HepG2 (cell line): ENCODE measurements around the gene AMBRA1. TPM values are rescaled to one million over a fixed set of nuclear protein-coding genes. Genes with fewer than 3 reads are reported as not detected.
A peak's percentile ranks its signal among the peaks of the same experiment; 100 is the strongest.

ENCODE experiments used
- CHD2 ChIP-seq: IDR thresholded peaks from 2 replicates; pipeline ENCODE4 v1.6.1; 2011; ENCODE audit warnings: low read depth, low read length, improper control_type of control experiment
- HNF4A ChIP-seq: sonication (generic); formaldehyde crosslinking; IDR thresholded peaks from 2 replicates; pipeline ENCODE4 v1.4.0; 2020; ENCODE audit warnings: missing genetic modification reagents
- JDP2 ChIP-seq: sonication (generic); formaldehyde crosslinking; IDR thresholded peaks from 2 replicates; pipeline ENCODE4 v1.8.1; 2022; ENCODE audit warnings: missing genetic modification reagents, borderline replicate concordance
- KLF12 ChIP-seq: sonication (generic); formaldehyde crosslinking; IDR thresholded peaks from 2 replicates; pipeline ENCODE4 v1.4.0; 2020; ENCODE audit warnings: missing genetic modification reagents, borderline replicate concordance
- KLF15 ChIP-seq: sonication (generic); formaldehyde crosslinking; IDR thresholded peaks from 2 replicates; pipeline ENCODE4 v1.8.1; 2023; ENCODE audit warnings: borderline replicate concordance, mild to moderate bottlenecking, inconsistent platforms, missing genetic modification reagents, mixed read lengths
- RFXAP ChIP-seq: sonication (generic); formaldehyde crosslinking; IDR thresholded peaks from 2 replicates; pipeline ENCODE4 v1.4.0; 2020; ENCODE audit warnings: missing genetic modification reagents, borderline replicate concordance
- RXRA ChIP-seq: sonication (generic); formaldehyde crosslinking; IDR thresholded peaks from 2 replicates; pipeline ENCODE4 v1.5.1; 2020; ENCODE audit warnings: missing genetic modification reagents
- SNAPC5 ChIP-seq: sonication (generic); formaldehyde crosslinking; IDR thresholded peaks from 2 replicates; pipeline ENCODE4 v1.8.1; 2023; ENCODE audit warnings: mild to moderate bottlenecking, missing genetic modification reagents, borderline replicate concordance
- TGIF2 ChIP-seq: IDR thresholded peaks from 2 replicates; pipeline ENCODE4 v1.6.1; 2016; ENCODE audit warnings: control low read depth, missing compliant biosample characterization
- TMF1 ChIP-seq: sonication (generic); formaldehyde crosslinking; IDR thresholded peaks from 2 replicates; pipeline ENCODE4 v1.8.1; 2022; ENCODE audit warnings: low read depth, missing genetic modification reagents
- ZNF34 ChIP-seq: sonication (generic); formaldehyde crosslinking; IDR thresholded peaks from 2 replicates; pipeline ENCODE4 v1.4.0; 2020; ENCODE audit warnings: mild to moderate bottlenecking, missing genetic modification reagents, borderline replicate concordance
- ZNF570 ChIP-seq: sonication (generic); formaldehyde crosslinking; IDR thresholded peaks from 2 replicates; pipeline ENCODE4 v1.4.0; 2020; ENCODE audit warnings: mild to moderate bottlenecking, missing genetic modification reagents, borderline replicate concordance
- ZNF629 ChIP-seq: sonication (generic); formaldehyde crosslinking; conservative IDR thresholded peaks from 2 replicates; pipeline ENCODE4 v1.5.0; 2020; ENCODE audit warnings: missing genetic modification reagents
- ZNF644 ChIP-seq: IDR thresholded peaks from 2 replicates; pipeline ENCODE4 v1.6.1; 2016; ENCODE audit warnings: low read depth
- polyA plus RNA-seq, 8 experiments: library from polyadenylated mRNA; depleted of rRNA in 3 of 8; stranded (reverse) in 7 of 8; unstranded in 1 of 8; fragments of >200 nt; fragmentation: Illumina TruSeq in 4 of 8; extraction: Trizol in 4 of 8; gene quantifications; 2 replicates each; pipeline versions ENCODE4 v1.2.1 to v1.2.3, GENCODE V29; 2011 to 2016; ENCODE audit warnings: low read depth in 4 of 8, missing spikeins in 1 of 8, mixed read lengths in 1 of 8; ENCODE audit not compliant: insufficient read depth in 1 of 8
- total RNA-seq, 5 experiments: library from RNA; depleted of rRNA; stranded (reverse); fragments of >200 nt; fragmentation: Illumina TruSeq; extraction: Trizol; gene quantifications; 2 replicates each; pipeline ENCODE4 v1.2.3, GENCODE V29; 2016; ENCODE audit warnings: low read depth in 1 of 5
- TF ChIP-seq, protein P1 (sequence below), 2 experiments: fragments of 450-650 bp in 1 of 2; sonication (generic) in 1 of 2; formaldehyde crosslinking in 1 of 2; IDR thresholded peaks; 2 replicates each; pipeline versions ENCODE4 v1.6.1 to v1.8.0; 2016 to 2022; ENCODE audit warnings: antibody characterized with exemption in 1 of 2, mild to moderate bottlenecking in 1 of 2, missing genetic modification reagents in 1 of 2
- TF ChIP-seq, protein P2 (sequence below): sonication (generic); formaldehyde crosslinking; IDR thresholded peaks from 2 replicates; pipeline ENCODE4 v1.4.0; 2020; ENCODE audit warnings: missing genetic modification reagents
- TF ChIP-seq, protein P3 (sequence below): sonication (generic); formaldehyde crosslinking; IDR thresholded peaks from 2 replicates; pipeline ENCODE4 v1.8.1; 2023; ENCODE audit warnings: mild to moderate bottlenecking, inconsistent platforms, moderate library complexity, missing genetic modification reagents, borderline replicate concordance

AMBRA1 gene
- total and polyA plus RNA-seq, 2 of the 13 experiments (the other 11 are each of a cell fraction or from before 2014, with no cell fraction given): 15.7 to 26.0 TPM

- TF ChIP-seq KLF15 (CRISPR knock-in tag) (no peak; the same call in 1 of the 2 replicates), ZNF629 (CRISPR knock-in tag) (no peak), JDP2 (CRISPR knock-in tag) (no peak), ZNF644 (CRISPR knock-in tag) (peak; percentile 43), ZNF570 (CRISPR knock-in tag) (no peak), RXRA (CRISPR knock-in tag) (peak; percentile 70), HNF4A (CRISPR knock-in tag) (peak; percentile 67), TGIF2 (CRISPR knock-in tag) (peak; percentile 64; the same call in 1 of the 2 replicates), KLF12 (no peak; the same call in 1 of the 2 replicates), RFXAP (CRISPR knock-in tag) (0 out of 2 replicates have a peak, but pooled peaks have one; percentile 70), CHD2 (no peak), ZNF34 (CRISPR knock-in tag) (no peak; the same call in 1 of the 2 replicates), TMF1 (CRISPR knock-in tag) (no peak), SNAPC5 (no peak)
- TF ChIP-seq, protein P1, sequence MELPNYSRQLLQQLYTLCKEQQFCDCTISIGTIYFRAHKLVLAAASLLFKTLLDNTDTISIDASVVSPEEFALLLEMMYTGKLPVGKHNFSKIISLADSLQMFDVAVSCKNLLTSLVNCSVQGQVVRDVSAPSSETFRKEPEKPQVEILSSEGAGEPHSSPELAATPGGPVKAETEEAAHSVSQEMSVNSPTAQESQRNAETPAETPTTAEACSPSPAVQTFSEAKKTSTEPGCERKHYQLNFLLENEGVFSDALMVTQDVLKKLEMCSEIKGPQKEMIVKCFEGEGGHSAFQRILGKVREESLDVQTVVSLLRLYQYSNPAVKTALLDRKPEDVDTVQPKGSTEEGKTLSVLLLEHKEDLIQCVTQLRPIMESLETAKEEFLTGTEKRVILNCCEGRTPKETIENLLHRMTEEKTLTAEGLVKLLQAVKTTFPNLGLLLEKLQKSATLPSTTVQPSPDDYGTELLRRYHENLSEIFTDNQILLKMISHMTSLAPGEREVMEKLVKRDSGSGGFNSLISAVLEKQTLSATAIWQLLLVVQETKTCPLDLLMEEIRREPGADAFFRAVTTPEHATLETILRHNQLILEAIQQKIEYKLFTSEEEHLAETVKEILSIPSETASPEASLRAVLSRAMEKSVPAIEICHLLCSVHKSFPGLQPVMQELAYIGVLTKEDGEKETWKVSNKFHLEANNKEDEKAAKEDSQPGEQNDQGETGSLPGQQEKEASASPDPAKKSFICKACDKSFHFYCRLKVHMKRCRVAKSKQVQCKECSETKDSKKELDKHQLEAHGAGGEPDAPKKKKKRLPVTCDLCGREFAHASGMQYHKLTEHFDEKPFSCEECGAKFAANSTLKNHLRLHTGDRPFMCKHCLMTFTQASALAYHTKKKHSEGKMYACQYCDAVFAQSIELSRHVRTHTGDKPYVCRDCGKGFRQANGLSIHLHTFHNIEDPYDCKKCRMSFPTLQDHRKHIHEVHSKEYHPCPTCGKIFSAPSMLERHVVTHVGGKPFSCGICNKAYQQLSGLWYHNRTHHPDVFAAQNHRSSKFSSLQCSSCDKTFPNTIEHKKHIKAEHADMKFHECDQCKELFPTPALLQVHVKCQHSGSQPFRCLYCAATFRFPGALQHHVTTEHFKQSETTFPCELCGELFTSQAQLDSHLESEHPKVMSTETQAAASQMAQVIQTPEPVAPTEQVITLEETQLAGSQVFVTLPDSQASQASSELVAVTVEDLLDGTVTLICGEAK (IDR thresholded peaks at IDR 0.05): no peak
- TF ChIP-seq, protein P1 (CRISPR knock-in tag; IDR thresholded peaks at IDR 0.05): peak; percentile 56; the same call in 1 of the 2 replicates
- TF ChIP-seq, protein P2, sequence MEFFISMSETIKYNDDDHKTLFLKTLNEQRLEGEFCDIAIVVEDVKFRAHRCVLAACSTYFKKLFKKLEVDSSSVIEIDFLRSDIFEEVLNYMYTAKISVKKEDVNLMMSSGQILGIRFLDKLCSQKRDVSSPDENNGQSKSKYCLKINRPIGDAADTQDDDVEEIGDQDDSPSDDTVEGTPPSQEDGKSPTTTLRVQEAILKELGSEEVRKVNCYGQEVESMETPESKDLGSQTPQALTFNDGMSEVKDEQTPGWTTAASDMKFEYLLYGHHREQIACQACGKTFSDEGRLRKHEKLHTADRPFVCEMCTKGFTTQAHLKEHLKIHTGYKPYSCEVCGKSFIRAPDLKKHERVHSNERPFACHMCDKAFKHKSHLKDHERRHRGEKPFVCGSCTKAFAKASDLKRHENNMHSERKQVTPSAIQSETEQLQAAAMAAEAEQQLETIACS (CRISPR knock-in tag): no peak
- TF ChIP-seq, protein P3, sequence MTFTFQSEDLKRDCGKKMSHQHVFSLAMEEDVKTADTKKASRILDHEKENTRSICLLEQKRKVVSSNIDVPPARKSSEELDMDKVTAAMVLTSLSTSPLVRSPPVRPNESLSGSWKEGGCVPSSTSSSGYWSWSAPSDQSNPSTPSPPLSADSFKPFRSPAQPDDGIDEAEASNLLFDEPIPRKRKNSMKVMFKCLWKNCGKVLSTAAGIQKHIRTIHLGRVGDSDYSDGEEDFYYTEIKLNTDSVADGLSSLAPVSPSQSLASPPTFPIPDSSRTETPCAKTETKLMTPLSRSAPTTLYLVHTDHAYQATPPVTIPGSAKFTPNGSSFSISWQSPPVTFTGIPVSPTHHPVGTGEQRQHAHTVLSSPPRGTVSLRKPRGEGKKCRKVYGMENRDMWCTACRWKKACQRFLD (CRISPR knock-in tag): no peak
These were observed at the start of gene AMBRA1 (continued) for GRCh38 chr11:46593550-46594373.
